ENCODE results near the gene SLC9A3.

- TF ChIP-seq SPI1 (IDR thresholded peaks at IDR 0.05; ENCODE audit: low read depth, low read length) (no peak), TAF1 (IDR thresholded peaks at IDR 0.05; ENCODE audit: low read depth, low read length) (no peak), POLR2A (IDR thresholded peaks at IDR 0.05; ENCODE audit: low read depth, low read length) (no peak), POLR2AphosphoS5 (IDR thresholded peaks at IDR 0.05; ENCODE audit: low read depth, low read length) (no peak)
Measured at GRCh38 chr5:497090-497700, 27.1 kb downstream of the SLC9A3 start.
